Heart left ventricle (tissue), 16 donors: ENCODE results near the gene RNF133. TPM values are rescaled to one million over a fixed set of nuclear protein-coding genes. Genes with fewer than 3 reads are reported as not detected.
"Not testable (repeated sequence)": the region's sequence is repeated elsewhere in the genome, so short reads cannot be mapped to it uniquely, and the experiment has no call there.

Experiments
- ATAC-seq, 4 donors: fragments of 200-7000 bp; cut with Tn5 transposase; one replicate each; pipeline ENCODE4 v1.9.1; 2020 to 2022; ENCODE audit warnings: moderate library complexity in 4 of 4, mild to moderate bottlenecking in 3 of 4, moderate number of reproducible peaks in 1 of 4
- DNase-seq, 5 donors: peaks; one replicate each; pipeline ENCODE4 v3.0.0-alpha.2; 2020
- H3K27ac ChIP-seq, 12 donors: fragments of 200-600 bp; sonication (generic) in 4 of 12; one replicate each; pipeline versions ENCODE4 v1.5.0 to v1.8.0; 2016 to 2022; ENCODE audit warnings: mild to moderate bottlenecking in 2 of 12
- H3K27me3 ChIP-seq, 9 donors: fragments of 200-600 bp; sonication (generic) in 2 of 9; one replicate each; pipeline versions ENCODE4 v1.5.1 to v1.8.0; 2016 to 2022; ENCODE audit warnings: mild to moderate bottlenecking in 3 of 9
- H3K36me3 ChIP-seq, 9 donors: fragments of 200-600 bp; sonication (generic) in 2 of 9; one replicate each; pipeline versions ENCODE4 v1.5.0 to v1.8.0; 2018 to 2022; ENCODE audit warnings: mild to moderate bottlenecking in 2 of 9
- H3K4me1 ChIP-seq, 12 donors: fragments of 200-600 bp; sonication (generic) in 4 of 12; one replicate each; pipeline versions ENCODE4 v1.5.0 to v1.8.0; 2016 to 2022; ENCODE audit warnings: mild to moderate bottlenecking in 3 of 12
- H3K4me3 ChIP-seq, 12 donors: fragments of 200-600 bp; sonication (generic) in 4 of 12; one replicate each; pipeline versions ENCODE4 v1.5.0 to v1.8.0; 2017 to 2022; ENCODE audit warnings: mild to moderate bottlenecking in 9 of 12, moderate library complexity in 4 of 12
- H3K9me3 ChIP-seq, 12 donors: fragments of 200-600 bp; sonication (generic) in 4 of 12; one replicate each; pipeline versions ENCODE4 v1.5.0 to v1.8.0; 2016 to 2022; ENCODE audit warnings: mild to moderate bottlenecking in 1 of 12
- POLR2A ChIP-seq, 2 donors: fragments of 450-650 bp; IDR thresholded peaks; one replicate each; pipeline ENCODE4 v1.6.1; 2017; ENCODE audit warnings: antibody characterized with exemption in 2 of 2, mild to moderate bottlenecking in 2 of 2, moderate library complexity in 2 of 2
- WGBS, 4 donors: extraction: QIAGEN DNeasy Blood & Tissue Kit in 2 of 4; methylation state at CpG; one replicate each; pipeline versions ENCODE4 v1.1.5 to v1.1.7; 2013 to 2018; 5-methylcytosine and 5-hydroxymethylcytosine counted together
- intact Hi-C, 10 donors: fragments of 100-400 bp; cut with DNase I; formaldehyde crosslinking; loops; one replicate each; pipeline versions ENCODE4 v1.11.1 to v1.14.2; 2022
- polyA plus RNA-seq, 2 donors: library from polyadenylated mRNA; stranded (reverse); fragments of 200-250 nt; gene quantifications; one replicate each; pipeline ENCODE4 v1.2.3, GENCODE V29; 2013
- total RNA-seq, 9 donors: library from RNA; depleted of rRNA in 2 of 9; stranded (reverse); fragments of >200 nt in 2 of 9; fragmentation: NEBNext Ultra II Directional in 3 of 9; extraction: Animal tissue kit (Norgen Biotek cat#: 25700) in 3 of 9; gene quantifications; one replicate each; pipeline versions ENCODE4 v1.1.0 to v1.2.4, GENCODE V29; 2016 to 2023
- TF ChIP-seq, protein P1 (sequence below), 12 donors: fragments of 200-600 bp; sonication (generic) in 4 of 12; IDR thresholded peaks; one replicate each; pipeline versions ENCODE4 v1.5.0 to v1.8.0; 2018 to 2022; ENCODE audit warnings: antibody characterized with exemption in 12 of 12, mild to moderate bottlenecking in 5 of 12
- donor health status: ischemic (EF 13 %, LVEDD 7.1; RV severe dilation, severe dysfunction).
- donor health status: healthy with polysubstance abuse.
- donor health status: DM: no; HTN: yes; CAD: no.
- donor health status: DM: no; HTN: no; CAD: no.
- donor health status: ischemic (EF 25% LVEDD 6.9; RV normal size, moderate dysfunction).
- donor health status: ischemic (EF 25% LVEDD 5.7; RV mildly dilated, moderate dysfunction).
- donor health status: healthy.
- donor health status: DM: yes; HTN: yes; CAD: no.
- donor health status: ischemic (EF 35%, LVEDD 5.7; RV mildly dilated, moderate dysfunction).
- donor health status: nonischemic (EF 11% LVEDD 7.7; RV severe dilation, severe dysfunction).
- donor health status: DM: yes; HTN: yes; CAD: no.
- donor health status: PGD.
- donor health status: ischemic (EF 29% LVEDD 5.4; RV normal size, mild dysfunction).
- donor health status: nonischemic (EF 23%, LVEDD 6.1; RV moderate dilation, normal function).

RNF133 gene
- total and polyA plus RNA-seq, 11 donors: 0.06 to 0.69 (median 0.29) TPM; not detected in 4

DNA sequence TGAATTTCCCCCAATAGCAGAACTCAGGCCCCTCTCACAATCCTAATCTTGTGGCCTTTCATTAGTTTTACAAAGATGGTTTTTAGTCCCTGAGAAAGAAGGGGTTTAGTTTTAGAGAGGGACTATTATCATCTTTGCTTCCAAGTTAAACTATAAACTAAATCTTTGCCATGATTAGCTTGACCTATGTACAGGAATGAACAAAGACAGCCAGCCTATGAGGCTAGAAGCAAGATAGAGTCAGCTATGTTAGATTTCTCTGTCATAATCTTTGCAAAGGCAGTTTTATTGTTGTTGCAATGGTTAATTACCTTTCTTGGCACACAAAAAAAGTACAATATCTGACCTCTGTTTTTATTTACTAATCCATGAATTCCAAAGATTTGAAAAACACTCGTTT lies 19.1 kb downstream of the RNF133 start:
- Histone ChIP-seq H3K36me3 (no peaks in the 10 kb centered on the region), H3K9me3 (no peaks in the 10 kb centered on the region), H3K4me1 (peaks cover 0 to 8% (median 0%) of the 10 kb centered on the region in 12 donors), H3K27me3 (no peaks in the 10 kb centered on the region), H3K27ac (no peak overlapping the region), H3K4me3 (no peak overlapping the region)
- DNase-seq (no peak), ATAC-seq (no peak)
- no peak for TF ChIP-seq POLR2A (IDR thresholded peaks at IDR 0.05)
- TF ChIP-seq, protein P1, sequence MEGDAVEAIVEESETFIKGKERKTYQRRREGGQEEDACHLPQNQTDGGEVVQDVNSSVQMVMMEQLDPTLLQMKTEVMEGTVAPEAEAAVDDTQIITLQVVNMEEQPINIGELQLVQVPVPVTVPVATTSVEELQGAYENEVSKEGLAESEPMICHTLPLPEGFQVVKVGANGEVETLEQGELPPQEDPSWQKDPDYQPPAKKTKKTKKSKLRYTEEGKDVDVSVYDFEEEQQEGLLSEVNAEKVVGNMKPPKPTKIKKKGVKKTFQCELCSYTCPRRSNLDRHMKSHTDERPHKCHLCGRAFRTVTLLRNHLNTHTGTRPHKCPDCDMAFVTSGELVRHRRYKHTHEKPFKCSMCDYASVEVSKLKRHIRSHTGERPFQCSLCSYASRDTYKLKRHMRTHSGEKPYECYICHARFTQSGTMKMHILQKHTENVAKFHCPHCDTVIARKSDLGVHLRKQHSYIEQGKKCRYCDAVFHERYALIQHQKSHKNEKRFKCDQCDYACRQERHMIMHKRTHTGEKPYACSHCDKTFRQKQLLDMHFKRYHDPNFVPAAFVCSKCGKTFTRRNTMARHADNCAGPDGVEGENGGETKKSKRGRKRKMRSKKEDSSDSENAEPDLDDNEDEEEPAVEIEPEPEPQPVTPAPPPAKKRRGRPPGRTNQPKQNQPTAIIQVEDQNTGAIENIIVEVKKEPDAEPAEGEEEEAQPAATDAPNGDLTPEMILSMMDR (IDR thresholded peaks at IDR 0.05): no peak
- WGBS, 4 donors: 84 to 91% (median 86%) methylated on average over 1 of the region's 1 CpG
- intact Hi-C loops: no loop called here

DNA sequence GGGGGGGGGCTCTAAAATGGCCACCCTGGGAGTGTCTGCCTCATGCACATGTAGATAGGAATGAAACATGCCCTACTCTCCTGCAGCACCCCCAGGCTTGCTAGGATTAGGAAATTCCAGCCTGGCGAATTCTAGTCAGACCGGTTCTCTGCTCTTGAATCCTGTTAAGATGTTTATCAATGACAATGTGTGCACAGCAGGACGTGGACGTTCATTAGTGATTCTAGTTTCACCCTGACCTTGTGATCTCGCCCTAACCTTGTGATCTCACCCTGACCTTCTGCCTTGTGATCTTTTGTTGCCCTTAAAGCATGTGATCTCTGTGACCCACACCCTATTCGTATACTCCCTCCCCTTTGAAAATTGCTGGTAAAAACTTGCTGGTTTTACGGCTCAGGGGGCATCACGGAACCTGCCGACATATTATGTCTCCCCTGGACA lies 19.6 kb downstream of the RNF133 start:
- peaks cover 0 to 12% (median 0%) of the 10 kb centered on the region in 12 donors for H3K4me1 ChIP-seq
- WGBS, 4 donors: 74 to 85% (median 77%) methylated on average over 9 of the region's 9 CpGs
- H3K27me3 ChIP-seq, DNase-seq, H3K36me3 ChIP-seq, H3K4me3 ChIP-seq, H3K9me3 ChIP-seq, ATAC-seq, intact Hi-C loops, H3K27ac ChIP-seq: not testable (repeated sequence)

DNA sequence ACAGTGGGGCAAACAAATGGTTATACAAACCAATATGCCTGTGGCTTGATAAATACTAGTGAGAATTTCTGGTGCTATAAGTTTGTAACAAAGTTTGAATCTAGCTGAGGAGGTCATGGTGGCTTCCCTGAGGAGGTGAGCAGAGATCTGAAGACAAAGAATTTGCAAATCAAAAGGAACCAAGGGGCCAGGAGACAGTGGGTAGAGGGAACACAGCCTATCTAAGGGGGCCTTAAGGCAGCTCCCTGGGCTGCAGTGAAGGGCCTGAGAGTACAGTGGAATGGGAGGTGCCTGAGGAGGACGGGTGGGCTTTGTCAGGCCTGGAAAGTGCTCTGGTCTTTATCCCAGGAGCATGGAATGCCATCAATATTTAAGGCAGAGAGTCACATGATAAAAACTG lies 21.8 kb downstream of the RNF133 start:
- Histone ChIP-seq H3K36me3 (no peaks in the 10 kb centered on the region), H3K4me3 (no peak overlapping the region), H3K9me3 (no peaks in the 10 kb centered on the region), H3K27me3 (no peaks in the 10 kb centered on the region), H3K27ac (no peak overlapping the region), H3K4me1 (peaks cover 0 to 17% (median 0%) of the 10 kb centered on the region in 12 donors)
- ATAC-seq (no peak), DNase-seq (no peak)
- WGBS, 4 donors: 58 to 74% (median 67%) methylated on average over 1 of the region's 1 CpG
- TF ChIP-seq, protein P1 (IDR thresholded peaks at IDR 0.05): no peak
- TF ChIP-seq POLR2A (IDR thresholded peaks at IDR 0.05): no peak
- intact Hi-C loops: no loop called here

DNA sequence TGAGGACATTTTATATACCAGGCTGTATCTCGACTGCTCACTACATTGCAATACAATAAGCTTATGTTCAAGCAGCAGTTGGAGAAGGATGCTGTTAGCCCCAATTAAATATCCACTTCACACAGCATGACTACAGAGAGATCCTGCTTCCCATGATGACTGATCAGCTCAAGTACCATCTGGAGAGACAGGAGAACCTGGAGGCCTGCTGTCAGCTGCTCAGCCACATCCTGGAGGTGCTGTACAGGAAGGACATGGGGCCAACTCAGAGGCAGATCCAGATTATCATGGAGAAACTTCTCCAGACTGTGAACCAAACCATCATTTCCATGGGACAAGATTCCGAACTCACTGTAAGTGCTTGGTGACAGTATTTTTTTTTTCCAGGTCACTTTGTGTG lies 22.5 kb downstream of the RNF133 start:
- WGBS, 4 donors: 80 to 91% (median 85%) methylated on average over 2 of the region's 2 CpGs
- TF ChIP-seq POLR2A (IDR thresholded peaks at IDR 0.05): no peak
- TF ChIP-seq, protein P1 (IDR thresholded peaks at IDR 0.05): no peak
- intact Hi-C loops: no loop called here
- no peak overlapping the region for H3K27ac ChIP-seq
- no peaks in the 10 kb centered on the region for H3K36me3 ChIP-seq
- no peak overlapping the region for H3K4me3 ChIP-seq
- H3K27me3 ChIP-seq: no peaks in the 10 kb centered on the region
- H3K9me3 ChIP-seq: no peaks in the 10 kb centered on the region
- no peak for DNase-seq
- ATAC-seq: no peak
- peaks cover 0 to 22% (median 0%) of the 10 kb centered on the region in 12 donors for H3K4me1 ChIP-seq

DNA sequence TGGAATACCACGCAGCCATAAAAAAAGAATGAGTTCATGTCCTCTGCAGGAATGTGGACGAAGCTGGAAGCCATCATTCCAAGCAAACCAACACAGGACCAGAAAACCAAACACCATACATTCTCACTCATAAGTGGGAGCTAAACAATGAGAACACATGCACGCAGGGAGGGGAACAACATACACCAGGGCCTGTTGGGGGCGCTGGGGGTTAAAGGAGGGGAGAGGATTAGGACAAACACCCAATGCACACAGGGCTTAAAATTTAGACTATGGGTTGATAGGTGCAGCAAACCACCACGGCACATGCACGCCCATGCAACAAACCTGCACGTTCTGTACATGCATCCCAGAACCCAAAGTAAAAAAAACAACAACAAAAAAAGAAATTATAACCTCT lies 23.3 kb downstream of the RNF133 start:
- ATAC-seq: no peak
- Histone ChIP-seq H3K27ac (no peak overlapping the region), H3K4me1 (peaks cover 0 to 22% (median 0%) of the 10 kb centered on the region in 12 donors), H3K4me3 (no peak overlapping the region), H3K9me3 (no peaks in the 10 kb centered on the region), H3K27me3 (no peaks in the 10 kb centered on the region), H3K36me3 (no peaks in the 10 kb centered on the region)
- 89 to 94% (median 93%) methylated on average over 7 of the region's 7 CpGs for WGBS, 4 donors
- TF ChIP-seq, protein P1 (IDR thresholded peaks at IDR 0.05): no peak
- no peak for TF ChIP-seq POLR2A (IDR thresholded peaks at IDR 0.05)
- no peak for DNase-seq
- intact Hi-C loops: no loop called here
